Testis (tissue), 3 donors: ENCODE data around the gene ANKH. TPM values are rescaled to one million over a fixed set of nuclear protein-coding genes. Genes with fewer than 3 reads are reported as not detected.
"Not testable (repeated sequence)": the region's sequence is repeated elsewhere in the genome, so short reads cannot be mapped to it uniquely, and the experiment has no call there.

Experiments used
- DNase-seq: peaks from one replicate; pipeline ENCODE4 v3.0.0-alpha.2; 2019
- H3K27ac ChIP-seq, 2 donors: fragments of 200-600 bp; sonication (generic); one replicate each; pipeline ENCODE4 v1.5.1; 2019
- H3K27me3 ChIP-seq: fragments of 200-600 bp; sonication (generic); one replicate; pipeline ENCODE4 v1.5.1; 2019
- H3K36me3 ChIP-seq: fragments of 200-600 bp; sonication (generic); one replicate; pipeline ENCODE4 v1.5.1; 2017; ENCODE audit warnings: low read depth; ENCODE audit errors: missing control alignments
- H3K4me1 ChIP-seq: fragments of 200-600 bp; sonication (generic); one replicate; pipeline ENCODE4 v1.5.1; 2019
- H3K4me3 ChIP-seq, 2 donors: fragments of 200-600 bp; sonication (generic); one replicate each; pipeline ENCODE4 v1.5.1; 2017 to 2019
- H3K9me3 ChIP-seq: fragments of 200-600 bp; sonication (generic); one replicate; pipeline ENCODE4 v1.5.1; 2017
- POLR2A ChIP-seq: fragments of 450-650 bp; IDR thresholded peaks from one replicate; pipeline ENCODE4 v1.6.1; 2017; ENCODE audit warnings: antibody characterized with exemption, mild to moderate bottlenecking, moderate library complexity
- WGBS, 2 donors: methylation state at CpG; one replicate each; pipeline ENCODE4 v1.1.5; 2018; 5-methylcytosine and 5-hydroxymethylcytosine counted together
- intact Hi-C: fragments of 100-400 bp; cut with DNase I; formaldehyde crosslinking; loops from one replicate; pipeline ENCODE4 v1.15.1; 2023; ENCODE audit warnings: low total_unique reads
- polyA plus RNA-seq: library from polyadenylated mRNA; stranded (reverse); fragments of 350-450 nt; fragmentation: Illumina TruSeq; extraction: RNeasy Lipid Tissue Mini Kit (QIAGEN cat#74804); gene quantifications from one replicate; pipeline ENCODE4 v1.2.3, GENCODE V29; 2014; ENCODE audit warnings: low read depth, low replicate concordance; ENCODE audit not compliant: insufficient read depth
- total RNA-seq, 2 donors: library from RNA; depleted of rRNA; stranded (reverse); fragments of >200 nt; gene quantifications; one replicate each; pipeline ENCODE4 v1.2.3, GENCODE V29; 2016
- TF ChIP-seq, protein P1 (sequence below), 3 experiments: fragments of 450-650 bp in 2 of 3; fragments of 200-600 bp in 1 of 3; sonication (generic) in 1 of 3; IDR thresholded peaks; one replicate each; pipeline ENCODE4 v1.5.1; 2016 to 2019; ENCODE audit warnings: antibody characterized with exemption in 3 of 3, mild to moderate bottlenecking in 2 of 3, moderate library complexity in 1 of 3

The ANKH gene
- total and polyA plus RNA-seq, 3 donors from 2014 or later = 14.3 to 16.2 (median 15.8) TPM

DNA sequence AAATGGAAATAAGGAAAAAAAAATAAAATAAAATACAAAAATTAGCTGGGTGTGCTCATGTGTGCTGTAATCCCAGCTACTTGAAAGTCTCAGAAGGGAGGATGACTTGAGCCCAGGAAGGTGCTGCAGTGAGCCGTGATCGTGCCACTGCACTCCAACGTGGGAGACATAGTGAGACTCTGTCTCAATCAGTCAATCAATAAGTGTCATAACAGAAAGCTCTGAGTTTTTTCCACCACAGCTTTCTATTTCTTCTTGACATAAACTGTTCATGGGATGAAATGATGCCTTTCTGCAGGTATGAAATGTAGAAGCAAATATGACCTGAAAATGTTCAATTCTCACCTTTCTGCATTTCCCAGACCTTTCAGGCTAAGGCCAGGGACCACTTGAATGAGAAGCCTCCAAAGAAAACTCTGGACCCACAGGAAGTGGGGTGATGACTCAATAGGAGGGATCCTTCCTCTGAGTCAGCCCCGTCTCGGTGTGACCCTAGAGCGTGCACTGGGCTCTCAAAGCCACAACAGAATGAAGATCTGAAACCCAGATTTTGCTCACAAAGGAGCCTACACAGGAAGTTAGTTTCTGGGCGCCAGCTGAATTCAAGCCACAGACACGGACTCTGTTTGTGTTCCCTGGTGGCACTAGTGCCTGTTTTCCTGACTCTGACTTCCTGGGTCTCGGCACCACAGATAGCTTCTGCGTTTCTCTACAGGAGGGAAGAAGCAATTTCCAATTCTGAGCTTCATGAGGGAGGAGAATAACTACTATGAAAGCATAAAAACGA is 62.0 kb downstream of the ANKH start:
- Histone ChIP-seq H3K27ac (no peak overlapping the region), H3K4me3 (no peak overlapping the region), H3K27me3 (no peaks in the 10 kb centered on the region), H3K36me3 (no peaks in the 10 kb centered on the region), H3K9me3 (no peaks in the 10 kb centered on the region), H3K4me1 (no peaks in the 10 kb centered on the region)
- TF ChIP-seq POLR2A = no peak
- TF ChIP-seq, protein P1, sequence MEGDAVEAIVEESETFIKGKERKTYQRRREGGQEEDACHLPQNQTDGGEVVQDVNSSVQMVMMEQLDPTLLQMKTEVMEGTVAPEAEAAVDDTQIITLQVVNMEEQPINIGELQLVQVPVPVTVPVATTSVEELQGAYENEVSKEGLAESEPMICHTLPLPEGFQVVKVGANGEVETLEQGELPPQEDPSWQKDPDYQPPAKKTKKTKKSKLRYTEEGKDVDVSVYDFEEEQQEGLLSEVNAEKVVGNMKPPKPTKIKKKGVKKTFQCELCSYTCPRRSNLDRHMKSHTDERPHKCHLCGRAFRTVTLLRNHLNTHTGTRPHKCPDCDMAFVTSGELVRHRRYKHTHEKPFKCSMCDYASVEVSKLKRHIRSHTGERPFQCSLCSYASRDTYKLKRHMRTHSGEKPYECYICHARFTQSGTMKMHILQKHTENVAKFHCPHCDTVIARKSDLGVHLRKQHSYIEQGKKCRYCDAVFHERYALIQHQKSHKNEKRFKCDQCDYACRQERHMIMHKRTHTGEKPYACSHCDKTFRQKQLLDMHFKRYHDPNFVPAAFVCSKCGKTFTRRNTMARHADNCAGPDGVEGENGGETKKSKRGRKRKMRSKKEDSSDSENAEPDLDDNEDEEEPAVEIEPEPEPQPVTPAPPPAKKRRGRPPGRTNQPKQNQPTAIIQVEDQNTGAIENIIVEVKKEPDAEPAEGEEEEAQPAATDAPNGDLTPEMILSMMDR (IDR thresholded peaks at IDR 0.05) = no peak
- WGBS, 2 donors = 74 to 77% methylated on average over 11 of the region's 11 CpGs
- DNase-seq = peak; percentile 42
- intact Hi-C loops = no loop called here

GRCh38 chr5:14807471-14807870 is 64.1 kb downstream of the ANKH start:
- no peak overlapping the region for H3K4me3 ChIP-seq
- no peaks in the 10 kb centered on the region for H3K27me3 ChIP-seq
- TF ChIP-seq, protein P1 (IDR thresholded peaks at IDR 0.05) = no peak
- no peak for TF ChIP-seq POLR2A
- 91 to 92% methylated on average over 3 of the region's 3 CpGs for WGBS, 2 donors
- H3K9me3 ChIP-seq = no peaks in the 10 kb centered on the region
- no peaks in the 10 kb centered on the region for H3K36me3 ChIP-seq
- no peak overlapping the region for H3K27ac ChIP-seq
- no peaks in the 10 kb centered on the region for H3K4me1 ChIP-seq
- intact Hi-C loops = no loop called here
- no peak for DNase-seq

GRCh38 chr5:14806456-14806855 is 65.1 kb downstream of the ANKH start:
- H3K36me3 ChIP-seq = no peaks in the 10 kb centered on the region
- H3K4me3 ChIP-seq = no peak overlapping the region
- H3K9me3 ChIP-seq = no peaks in the 10 kb centered on the region
- no peaks in the 10 kb centered on the region for H3K4me1 ChIP-seq
- no peak for TF ChIP-seq POLR2A
- TF ChIP-seq, protein P1 (IDR thresholded peaks at IDR 0.05) = no peak
- WGBS, 2 donors = 39 to 54% methylated on average over 7 of the region's 7 CpGs
- intact Hi-C loops = no loop called here
- DNase-seq = peak; percentile 28
- no peaks in the 10 kb centered on the region for H3K27me3 ChIP-seq
- peak overlapping the region in 1 of 2 donors; percentile 56 for H3K27ac ChIP-seq

GRCh38 chr5:14802541-14802940 is 69.0 kb downstream of the ANKH start:
- Histone ChIP-seq H3K36me3 (no peaks in the 10 kb centered on the region), H3K4me3 (no peak overlapping the region), H3K4me1 (no peaks in the 10 kb centered on the region), H3K9me3 (no peaks in the 10 kb centered on the region), H3K27ac (no peak overlapping the region), H3K27me3 (no peaks in the 10 kb centered on the region)
- intact Hi-C loops = no loop called here
- WGBS, 2 donors = 89 to 94% methylated on average over 3 of the region's 3 CpGs
- TF ChIP-seq, protein P1 (IDR thresholded peaks at IDR 0.05) = no peak
- TF ChIP-seq POLR2A = no peak
- no peak for DNase-seq

DNA sequence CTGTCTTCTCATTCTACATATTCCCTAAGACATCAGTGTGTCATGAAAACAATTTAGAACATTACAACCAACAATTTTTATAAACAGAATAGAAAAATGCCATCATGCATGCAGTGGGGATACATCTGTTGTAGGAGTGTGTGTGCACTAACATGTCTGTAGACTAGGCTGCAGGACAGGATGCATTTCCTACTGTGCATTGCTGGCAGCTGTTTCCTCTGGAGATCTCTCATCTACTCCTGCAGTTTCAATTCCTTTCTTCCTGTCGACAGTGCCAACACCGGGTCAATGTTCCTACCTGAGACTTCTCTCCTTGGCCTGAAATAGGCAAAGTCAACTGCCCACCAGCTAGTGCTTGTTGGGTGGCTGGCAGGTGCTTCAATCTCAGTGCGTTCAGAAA is 69.8 kb downstream of the ANKH start:
- no peaks in the 10 kb centered on the region for H3K27me3 ChIP-seq
- no peak for TF ChIP-seq POLR2A
- TF ChIP-seq, protein P1 (IDR thresholded peaks at IDR 0.05) = no peak
- no peaks in the 10 kb centered on the region for H3K9me3 ChIP-seq
- DNase-seq = no peak
- intact Hi-C loops = no loop called here
- H3K36me3 ChIP-seq = no peaks in the 10 kb centered on the region
- WGBS, 2 donors = 75 to 95% methylated on average over 3 of the region's 3 CpGs
- H3K4me3 ChIP-seq = no peak overlapping the region
- no peaks in the 10 kb centered on the region for H3K4me1 ChIP-seq
- H3K27ac ChIP-seq = no peak overlapping the region

DNA sequence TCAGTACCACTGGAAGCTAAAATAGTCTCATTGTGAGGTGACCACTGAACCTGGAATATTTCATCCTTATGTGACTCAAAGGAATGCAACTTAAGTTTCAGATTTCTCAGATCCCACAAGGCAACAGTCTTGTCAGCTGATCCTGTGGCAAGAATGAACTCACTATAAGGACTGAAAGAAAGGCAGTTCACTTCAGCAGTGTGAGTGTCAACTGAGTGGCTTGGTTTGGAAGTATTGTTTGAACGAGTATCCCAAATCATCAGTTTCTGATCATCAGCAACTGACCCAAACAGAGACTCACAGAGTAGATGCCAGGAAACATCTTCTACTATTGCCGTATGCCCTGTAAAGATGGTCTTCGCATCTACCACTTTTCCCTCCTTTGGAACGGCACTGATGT is 74.2 kb downstream of the ANKH start:
- DNase-seq, H3K27ac ChIP-seq, H3K36me3 ChIP-seq, H3K9me3 ChIP-seq, H3K4me1 ChIP-seq, H3K27me3 ChIP-seq, H3K4me3 ChIP-seq, intact Hi-C loops: not testable (repeated sequence)
- whole genome bisulfite sequencing, 2 donors = 71 to 99% methylated on average over 4 of the region's 4 CpGs
